HFFc6 (cell line): ENCODE results near the gene C4orf50. TPM values are rescaled to one million over a fixed set of nuclear protein-coding genes. Genes with fewer than 3 reads are reported as not detected.

Experiments
- DNase-seq: peaks from one replicate; pipeline ENCODE4 v3.0.0-alpha.2; 2018
- H3K27ac Mint-ChIP-seq: 2 replicates; pipeline ENCODE4 v1.8.0; 2020; ENCODE audit warnings: mild to moderate bottlenecking, mixed read lengths
- H3K27me3 Mint-ChIP-seq: 2 replicates; pipeline ENCODE4 v1.8.0; 2021; ENCODE audit warnings: mild to moderate bottlenecking, moderate library complexity, mixed read lengths; ENCODE audit not compliant: insufficient read depth
- H3K36me3 Mint-ChIP-seq: 2 replicates; pipeline ENCODE4 v1.8.0; 2021; ENCODE audit warnings: low read depth, mixed read lengths
- H3K4me1 Mint-ChIP-seq: 2 replicates; pipeline ENCODE4 v1.8.0; 2020; ENCODE audit warnings: low read depth, mixed read lengths
- H3K4me3 Mint-ChIP-seq: 2 replicates; pipeline ENCODE4 v1.8.0; 2020; ENCODE audit warnings: mild to moderate bottlenecking, moderate library complexity, mixed read lengths
- H3K9me3 Mint-ChIP-seq: 2 replicates; pipeline ENCODE4 v1.8.0; 2020; ENCODE audit warnings: mild to moderate bottlenecking, mixed read lengths
- CTCF ChIP-seq: fragments of 200-600 bp; sonication (generic); IDR thresholded peaks from 2 replicates; pipeline ENCODE4 v1.5.0; 2021; ENCODE audit warnings: antibody characterized with exemption, mild to moderate bottlenecking
- total RNA-seq, 6 experiments: library from RNA; stranded (reverse); fragmentation: NEBNext Ultra II Directional; extraction: Animal tissue kit (Norgen Biotek cat#: 25700); gene quantifications; 2 replicates in 1 of 6; 3 replicates in 5 of 6; pipeline ENCODE4 v1.2.3, GENCODE V29; 2021

The C4orf50 gene
- total RNA-seq, 6 experiments from 2014 or later, result not detected

- H3K36me3 Mint-ChIP-seq, result peaks cover 12% of the 10 kb centered on the region
- no peak overlapping the region for H3K27ac Mint-ChIP-seq
- peaks cover 84% of the 10 kb centered on the region for H3K9me3 Mint-ChIP-seq
These were observed 43.9 kb upstream of the C4orf50 start for GRCh38 chr4:6062133-6062532.

GRCh38 chr4:6059375-6059805 lies 41.2 kb upstream of the C4orf50 start:
- Mint-ChIP-seq H3K9me3 (peaks cover 75% of the 10 kb centered on the region), H3K36me3 (peaks cover 11% of the 10 kb centered on the region; the same call in 1 of the 2 replicates), H3K27me3 (peaks cover 4% of the 10 kb centered on the region; the same call in 1 of the 2 replicates), H3K4me3 (no peak overlapping the region), H3K27ac (no peak overlapping the region), H3K4me1 (no peaks in the 10 kb centered on the region)
- no peak for DNase-seq
- TF ChIP-seq CTCF, result no peak

More at GRCh38 chr4:6062133-6062532, 43.9 kb upstream of the C4orf50 start:
- no peak for TF ChIP-seq CTCF
- DNase-seq, result no peak
- H3K27me3 Mint-ChIP-seq, result peaks cover 4% of the 10 kb centered on the region; the same call in 1 of the 2 replicates
- no peaks in the 10 kb centered on the region for H3K4me1 Mint-ChIP-seq
- no peak overlapping the region for H3K4me3 Mint-ChIP-seq

GRCh38 chr4:6058531-6059374 lies 40.5 kb upstream of the C4orf50 start:
- peaks cover 76% of the 10 kb centered on the region for H3K9me3 Mint-ChIP-seq
- no peak for TF ChIP-seq CTCF
- no peak overlapping the region for H3K27ac Mint-ChIP-seq
- peaks cover 11% of the 10 kb centered on the region; the same call in 1 of the 2 replicates for H3K36me3 Mint-ChIP-seq
- DNase-seq, result no peak
- no peaks in the 10 kb centered on the region for H3K4me1 Mint-ChIP-seq
- no peak overlapping the region for H3K4me3 Mint-ChIP-seq
- H3K27me3 Mint-ChIP-seq, result peaks cover 4% of the 10 kb centered on the region; the same call in 1 of the 2 replicates

- no peak for DNase-seq
- H3K27me3 Mint-ChIP-seq, result peaks cover 4% of the 10 kb centered on the region; the same call in 1 of the 2 replicates
- no peaks in the 10 kb centered on the region for H3K4me1 Mint-ChIP-seq
- H3K9me3 Mint-ChIP-seq, result peaks cover 71% of the 10 kb centered on the region
- H3K27ac Mint-ChIP-seq, result no peak overlapping the region
- H3K36me3 Mint-ChIP-seq, result peaks cover 11% of the 10 kb centered on the region; the same call in 1 of the 2 replicates
- no peak overlapping the region for H3K4me3 Mint-ChIP-seq
- TF ChIP-seq CTCF, result no peak
These were observed 38.9 kb upstream of the C4orf50 start for GRCh38 chr4:6056976-6057766.

GRCh38 chr4:6055436-6055835 lies 37.2 kb upstream of the C4orf50 start:
- H3K27me3 Mint-ChIP-seq, result peaks cover 7% of the 10 kb centered on the region
- no peak overlapping the region for H3K27ac Mint-ChIP-seq
- no peak overlapping the region for H3K4me3 Mint-ChIP-seq
- peaks cover 7% of the 10 kb centered on the region; the same call in 1 of the 2 replicates for H3K36me3 Mint-ChIP-seq
- no peaks in the 10 kb centered on the region for H3K4me1 Mint-ChIP-seq
- TF ChIP-seq CTCF, result no peak
- no peak for DNase-seq
- H3K9me3 Mint-ChIP-seq, result peaks cover 67% of the 10 kb centered on the region
